GM18505 (cell line): ENCODE data around the gene SRSF2.
"Not testable (repeated sequence)": the region's sequence is repeated elsewhere in the genome, so short reads cannot be mapped to it uniquely, and the experiment has no call there.

Experiments used
- ATAC-seq: cut with Tn5 transposase; IDR thresholded peaks from one replicate; pipeline ENCODE4 v1.9.1; 2021; ENCODE audit not compliant: unreplicated experiment
- POLR2A ChIP-seq: IDR thresholded peaks from 4 replicates; pipeline ENCODE4 v1.6.1; 2011; ENCODE audit warnings: borderline replicate concordance; ENCODE audit not compliant: insufficient read depth, insufficient read length; ENCODE audit errors: extremely low read depth

SRSF2 gene

GRCh38 chr17:76709077-76709950, 27.8 kb downstream of the SRSF2 start:
- TF ChIP-seq POLR2A = no peak
- ATAC-seq = no peak

- no peak for TF ChIP-seq POLR2A
- no peak for ATAC-seq
Observed at GRCh38 chr17:76707985-76708807, 28.9 kb downstream of the SRSF2 start.

GRCh38 chr17:76706817-76707216, 30.3 kb downstream of the SRSF2 start:
- no peak for ATAC-seq
- TF ChIP-seq POLR2A = no peak

- ATAC-seq = no peak
- no peak for TF ChIP-seq POLR2A
Observed at GRCh38 chr17:76704805-76705204, 32.3 kb downstream of the SRSF2 start.

- ATAC-seq = no peak
Observed at GRCh38 chr17:76702941-76703637, 34.0 kb downstream of the SRSF2 start.

GRCh38 chr17:76702076-76702475, 35.1 kb downstream of the SRSF2 start:
- ATAC-seq = no peak
- TF ChIP-seq POLR2A = no peak

More at GRCh38 chr17:76702941-76703637, 34.0 kb downstream of the SRSF2 start:
- TF ChIP-seq POLR2A = no peak

GRCh38 chr17:76701471-76701967, 35.6 kb downstream of the SRSF2 start:
- no peak for TF ChIP-seq POLR2A
- ATAC-seq = no peak

GRCh38 chr17:76700617-76701470, 36.3 kb downstream of the SRSF2 start:
- ATAC-seq = no peak
- no peak for TF ChIP-seq POLR2A

GRCh38 chr17:76700270-76700616, 36.9 kb downstream of the SRSF2 start:
- no peak for TF ChIP-seq POLR2A
- no peak for ATAC-seq

GRCh38 chr17:76698466-76698977, 38.6 kb downstream of the SRSF2 start:
- not testable (repeated sequence) for ATAC-seq

GRCh38 chr17:76697702-76698465, 39.2 kb downstream of the SRSF2 start:
- ATAC-seq = no peak
- TF ChIP-seq POLR2A = no peak
